Measurements from ENCODE around the gene DONSON. TPM values are rescaled to one million over a fixed set of nuclear protein-coding genes. Genes with fewer than 3 reads are reported as not detected.

DONSON gene
- total and polyA plus RNA-seq, 2 of the 8 experiments (the other 6 are each of a cell fraction or from before 2014, with no cell fraction given) = 21.9 to 32.5 TPM

DNA sequence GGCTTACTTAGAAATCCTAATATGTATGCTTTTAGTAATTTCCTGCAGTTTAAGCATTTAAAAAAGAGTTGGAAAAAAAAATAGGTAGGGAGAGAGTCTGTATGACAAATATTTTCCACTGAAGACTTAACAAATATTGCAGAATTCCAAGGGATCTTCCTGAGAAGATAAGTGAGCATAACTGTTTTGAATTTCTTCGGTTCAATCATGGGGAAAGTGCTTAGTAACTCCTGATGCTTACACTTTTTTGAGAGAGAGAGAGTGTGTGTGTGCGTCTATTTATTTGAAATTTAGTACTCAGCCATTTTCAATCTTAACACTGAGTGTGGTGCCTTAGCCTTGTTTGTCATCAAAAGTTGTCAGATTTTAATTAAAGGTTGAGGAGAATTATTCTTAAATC lies 27.1 kb downstream of the DONSON start:
- Histone ChIP-seq H2BK20ac (ENCODE audit: low read length) (no peak overlapping the region), H3K23ac (ENCODE audit: insufficient read length) (no peak overlapping the region), H3K4me3 (ENCODE audit: extremely low read depth in 1 of 4, insufficient read depth in 2 of 4, low read depth in 3 of 4, low read length in 4 of 4) (no peak overlapping the region), H2BK5ac (ENCODE audit: low read depth, low read length) (no peak overlapping the region), H3K79me1 (ENCODE audit: low read depth, low read length) (no peaks in the 10 kb centered on the region), H3K4ac (replicated peaks; ENCODE audit: insufficient read length, low read depth, low read length) (no peak overlapping the region), H3K23me2 (ENCODE audit: low read depth, low read length) (no peaks in the 10 kb centered on the region), H4K91ac (replicated peaks; ENCODE audit: insufficient read length, low read length) (no peak overlapping the region), H4K8ac (ENCODE audit: extremely low read depth, insufficient read depth, low read length) (no peak overlapping the region), H4K20me1 (replicated peaks in 1 of 2; ENCODE audit: control insufficient read depth in 1 of 2, insufficient read depth in 2 of 2, low read length in 2 of 2) (peaks cover 11 to 14% of the 10 kb centered on the region in 2 experiments), H3K27ac (ENCODE audit: low read depth, low read length) (no peak overlapping the region), H3K9ac (replicated peaks in 1 of 4; ENCODE audit: extremely low read depth in 1 of 4, low read depth in 3 of 4, low read length in 3 of 4) (no peak overlapping the region), H3K18ac (ENCODE audit: extremely low read depth, low read length) (no peak overlapping the region), H3K56ac (replicated peaks; ENCODE audit: insufficient read length, low read depth, low read length) (no peak overlapping the region), H3K14ac (ENCODE audit: insufficient read length) (no peak overlapping the region), H4K5ac (ENCODE audit: insufficient read length, low read depth, low read length) (no peak overlapping the region), H3K79me2 (ENCODE audit: control insufficient read depth in 1 of 2, insufficient read depth in 2 of 2, low read length in 2 of 2) (peaks cover 6 to 49% of the 10 kb centered on the region in 2 experiments; a peak in 3 of 4 replicates), H2BK120ac (replicated peaks; ENCODE audit: low read depth, low read length) (no peak overlapping the region), H3K27me3 (replicated peaks in 1 of 4; ENCODE audit: control insufficient read depth in 3 of 4, extremely low read depth in 1 of 4, insufficient read depth in 3 of 4, low read length in 3 of 4) (no peaks in the 10 kb centered on the region), H2AFZ (ENCODE audit: low read length) (no peak overlapping the region), H2BK15ac (ENCODE audit: low read length) (no peak overlapping the region), H2BK12ac (ENCODE audit: low read depth, low read length) (no peak overlapping the region), H2AK5ac (ENCODE audit: low read depth, low read length) (no peak overlapping the region), H3K36me3 (ENCODE audit: control insufficient read depth in 2 of 4, insufficient read depth in 4 of 4, low read length in 3 of 4) (peaks cover 18 to 70% (median 48%) of the 10 kb centered on the region in 4 experiments), H3K9me3 (ENCODE audit: insufficient read depth in 2 of 2, low read depth in 1 of 2, low read length in 1 of 2) (no peaks in the 10 kb centered on the region), H3K4me1 (replicated peaks in 1 of 4; ENCODE audit: control insufficient read depth in 3 of 4, insufficient read depth in 4 of 4, low read length in 3 of 4) (no peaks in the 10 kb centered on the region), H3K4me2 (ENCODE audit: insufficient read depth in 1 of 2, low read depth in 2 of 2, low read length in 2 of 2) (no peak overlapping the region)
- no peak for FAIRE-seq
- 98% methylated on average over 2 of the region's 2 CpGs; no CpG with 5 or more reads in 1 of the 2 experiments for WGBS, 2 experiments (ENCODE audit: extremely low coverage in 1 of 2, insufficient coverage in 1 of 2, insufficient read length in 1 of 2, insufficient replicate concordance in 2 of 2, low coverage in 1 of 2, low lambda C conversion rate in 2 of 2, missing lambda C conversion rate in 1 of 2)
- TF ChIP-seq TEAD4 (IDR thresholded peaks at IDR 0.05; ENCODE audit: low read depth, low read length) (no peak), YY1 (IDR thresholded peaks at IDR 0.05; ENCODE audit: low read depth, low read length) (no peak), BRCA1 (IDR thresholded peaks at IDR 0.05; ENCODE audit: low read depth, low read length) (no peak), KDM1A (IDR thresholded peaks at IDR 0.05; ENCODE audit: borderline replicate concordance, low read length) (no peak), EP300 (IDR thresholded peaks at IDR 0.05; ENCODE audit: borderline replicate concordance in 1 of 2, low read depth in 2 of 2, low read length in 2 of 2) (no peak), CBX5 (IDR thresholded peaks at IDR 0.05; ENCODE audit: low read depth, low read length) (no peak), TBP (IDR thresholded peaks at IDR 0.05; ENCODE audit: low read depth, low read length) (no peak), BCL11A (IDR thresholded peaks at IDR 0.05; ENCODE audit: low read depth in 2 of 2, low read length in 2 of 2) (no peak), SIRT6 (IDR thresholded peaks at IDR 0.05; ENCODE audit: low read length) (no peak), CTBP2 (IDR thresholded peaks at IDR 0.05; ENCODE audit: borderline replicate concordance, insufficient read depth, insufficient read length, low read length) (no peak)
- TF ChIP-seq, protein P1, sequence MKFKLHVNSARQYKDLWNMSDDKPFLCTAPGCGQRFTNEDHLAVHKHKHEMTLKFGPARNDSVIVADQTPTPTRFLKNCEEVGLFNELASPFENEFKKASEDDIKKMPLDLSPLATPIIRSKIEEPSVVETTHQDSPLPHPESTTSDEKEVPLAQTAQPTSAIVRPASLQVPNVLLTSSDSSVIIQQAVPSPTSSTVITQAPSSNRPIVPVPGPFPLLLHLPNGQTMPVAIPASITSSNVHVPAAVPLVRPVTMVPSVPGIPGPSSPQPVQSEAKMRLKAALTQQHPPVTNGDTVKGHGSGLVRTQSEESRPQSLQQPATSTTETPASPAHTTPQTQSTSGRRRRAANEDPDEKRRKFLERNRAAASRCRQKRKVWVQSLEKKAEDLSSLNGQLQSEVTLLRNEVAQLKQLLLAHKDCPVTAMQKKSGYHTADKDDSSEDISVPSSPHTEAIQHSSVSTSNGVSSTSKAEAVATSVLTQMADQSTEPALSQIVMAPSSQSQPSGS (IDR thresholded peaks at IDR 0.05; ENCODE audit: low read length) = no peak
- CTCF ChIA-PET (ENCODE audit: partially characterized antibody) = no interaction called here
- no peak for DNase-seq (ENCODE audit: low read depth in 1 of 2, low spot score in 2 of 2)
- POLR2A ChIA-PET (ENCODE audit: partially characterized antibody) = interaction anchor here (0.7 to 1.6 kb wide), 2 partner anchors 10 to 43 kb away, joined by 3 read pairs; no protein-coding TSS in a partner anchor
